Measurements from ENCODE around the gene REPS2. TPM values are rescaled to one million over a fixed set of nuclear protein-coding genes. Genes with fewer than 3 reads are reported as not detected.

The REPS2 gene
- total and polyA plus RNA-seq, 2 experiments from 2014 or later, result 1.2 to 4.4 TPM

DNA sequence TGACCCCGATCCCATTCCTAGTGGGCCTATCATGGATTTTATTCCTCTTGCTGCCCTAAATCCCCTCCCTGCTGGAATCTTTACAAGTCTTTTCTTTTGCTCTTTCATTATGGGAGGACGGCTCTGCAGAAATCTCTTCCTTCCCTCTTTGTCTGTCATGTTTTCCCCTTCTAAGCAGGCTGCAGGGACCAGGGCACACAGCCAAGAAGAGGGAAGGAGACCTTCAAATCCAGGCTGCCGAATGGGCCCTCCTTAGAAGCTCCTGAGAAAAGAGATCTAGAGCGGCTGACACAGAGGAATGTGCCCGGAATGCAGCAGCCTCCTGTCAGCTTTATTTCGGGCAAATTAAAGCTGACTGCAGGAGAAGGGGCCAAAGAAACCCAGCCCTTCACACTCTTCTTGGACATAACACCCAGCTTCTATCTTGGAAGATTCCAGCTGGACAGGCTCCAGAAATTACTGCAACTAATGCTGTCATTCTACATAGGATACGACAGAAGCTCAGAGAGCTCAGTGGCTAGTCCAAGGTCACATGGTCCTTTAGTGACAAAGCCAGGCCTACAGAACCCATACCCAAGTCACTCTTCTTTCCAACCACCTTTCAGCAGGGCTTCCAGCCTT lies 240.8 kb downstream of the REPS2 start:
- TF ChIP-seq, protein P1, sequence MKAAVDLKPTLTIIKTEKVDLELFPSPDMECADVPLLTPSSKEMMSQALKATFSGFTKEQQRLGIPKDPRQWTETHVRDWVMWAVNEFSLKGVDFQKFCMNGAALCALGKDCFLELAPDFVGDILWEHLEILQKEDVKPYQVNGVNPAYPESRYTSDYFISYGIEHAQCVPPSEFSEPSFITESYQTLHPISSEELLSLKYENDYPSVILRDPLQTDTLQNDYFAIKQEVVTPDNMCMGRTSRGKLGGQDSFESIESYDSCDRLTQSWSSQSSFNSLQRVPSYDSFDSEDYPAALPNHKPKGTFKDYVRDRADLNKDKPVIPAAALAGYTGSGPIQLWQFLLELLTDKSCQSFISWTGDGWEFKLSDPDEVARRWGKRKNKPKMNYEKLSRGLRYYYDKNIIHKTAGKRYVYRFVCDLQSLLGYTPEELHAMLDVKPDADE (IDR thresholded peaks at IDR 0.05), result no peak
- TF ChIP-seq NANOG (IDR thresholded peaks at IDR 0.05; ENCODE audit: borderline replicate concordance) (no peak), STAT1 (IDR thresholded peaks at IDR 0.05; ENCODE audit: unreplicated experiment) (no peak), ZNF331 (CRISPR knock-in tag; IDR thresholded peaks at IDR 0.05; ENCODE audit: low read depth) (no peak), EZH2phosphoT487 (IDR thresholded peaks at IDR 0.05; ENCODE audit: unreplicated experiment) (no peak), POLR2AphosphoS5 (IDR thresholded peaks at IDR 0.05; ENCODE audit: low read depth) (no peak), JUNB (IDR thresholded peaks at IDR 0.05; ENCODE audit: unreplicated experiment) (no peak), CREB1 (CRISPR knock-in tag; IDR thresholded peaks at IDR 0.05; ENCODE audit: low read depth) (no peak), EZH2 (IDR thresholded peaks at IDR 0.05; ENCODE audit: low read depth, unreplicated experiment) (no peak), ZNF114 (CRISPR knock-in tag; IDR thresholded peaks at IDR 0.05) (no peak)
- TF ChIP-seq, protein P2, sequence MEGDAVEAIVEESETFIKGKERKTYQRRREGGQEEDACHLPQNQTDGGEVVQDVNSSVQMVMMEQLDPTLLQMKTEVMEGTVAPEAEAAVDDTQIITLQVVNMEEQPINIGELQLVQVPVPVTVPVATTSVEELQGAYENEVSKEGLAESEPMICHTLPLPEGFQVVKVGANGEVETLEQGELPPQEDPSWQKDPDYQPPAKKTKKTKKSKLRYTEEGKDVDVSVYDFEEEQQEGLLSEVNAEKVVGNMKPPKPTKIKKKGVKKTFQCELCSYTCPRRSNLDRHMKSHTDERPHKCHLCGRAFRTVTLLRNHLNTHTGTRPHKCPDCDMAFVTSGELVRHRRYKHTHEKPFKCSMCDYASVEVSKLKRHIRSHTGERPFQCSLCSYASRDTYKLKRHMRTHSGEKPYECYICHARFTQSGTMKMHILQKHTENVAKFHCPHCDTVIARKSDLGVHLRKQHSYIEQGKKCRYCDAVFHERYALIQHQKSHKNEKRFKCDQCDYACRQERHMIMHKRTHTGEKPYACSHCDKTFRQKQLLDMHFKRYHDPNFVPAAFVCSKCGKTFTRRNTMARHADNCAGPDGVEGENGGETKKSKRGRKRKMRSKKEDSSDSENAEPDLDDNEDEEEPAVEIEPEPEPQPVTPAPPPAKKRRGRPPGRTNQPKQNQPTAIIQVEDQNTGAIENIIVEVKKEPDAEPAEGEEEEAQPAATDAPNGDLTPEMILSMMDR (conservative IDR thresholded peaks at IDR 0.05; ENCODE audit: low read depth in 2 of 2), result no peak
- TF ChIP-seq, protein P3, sequence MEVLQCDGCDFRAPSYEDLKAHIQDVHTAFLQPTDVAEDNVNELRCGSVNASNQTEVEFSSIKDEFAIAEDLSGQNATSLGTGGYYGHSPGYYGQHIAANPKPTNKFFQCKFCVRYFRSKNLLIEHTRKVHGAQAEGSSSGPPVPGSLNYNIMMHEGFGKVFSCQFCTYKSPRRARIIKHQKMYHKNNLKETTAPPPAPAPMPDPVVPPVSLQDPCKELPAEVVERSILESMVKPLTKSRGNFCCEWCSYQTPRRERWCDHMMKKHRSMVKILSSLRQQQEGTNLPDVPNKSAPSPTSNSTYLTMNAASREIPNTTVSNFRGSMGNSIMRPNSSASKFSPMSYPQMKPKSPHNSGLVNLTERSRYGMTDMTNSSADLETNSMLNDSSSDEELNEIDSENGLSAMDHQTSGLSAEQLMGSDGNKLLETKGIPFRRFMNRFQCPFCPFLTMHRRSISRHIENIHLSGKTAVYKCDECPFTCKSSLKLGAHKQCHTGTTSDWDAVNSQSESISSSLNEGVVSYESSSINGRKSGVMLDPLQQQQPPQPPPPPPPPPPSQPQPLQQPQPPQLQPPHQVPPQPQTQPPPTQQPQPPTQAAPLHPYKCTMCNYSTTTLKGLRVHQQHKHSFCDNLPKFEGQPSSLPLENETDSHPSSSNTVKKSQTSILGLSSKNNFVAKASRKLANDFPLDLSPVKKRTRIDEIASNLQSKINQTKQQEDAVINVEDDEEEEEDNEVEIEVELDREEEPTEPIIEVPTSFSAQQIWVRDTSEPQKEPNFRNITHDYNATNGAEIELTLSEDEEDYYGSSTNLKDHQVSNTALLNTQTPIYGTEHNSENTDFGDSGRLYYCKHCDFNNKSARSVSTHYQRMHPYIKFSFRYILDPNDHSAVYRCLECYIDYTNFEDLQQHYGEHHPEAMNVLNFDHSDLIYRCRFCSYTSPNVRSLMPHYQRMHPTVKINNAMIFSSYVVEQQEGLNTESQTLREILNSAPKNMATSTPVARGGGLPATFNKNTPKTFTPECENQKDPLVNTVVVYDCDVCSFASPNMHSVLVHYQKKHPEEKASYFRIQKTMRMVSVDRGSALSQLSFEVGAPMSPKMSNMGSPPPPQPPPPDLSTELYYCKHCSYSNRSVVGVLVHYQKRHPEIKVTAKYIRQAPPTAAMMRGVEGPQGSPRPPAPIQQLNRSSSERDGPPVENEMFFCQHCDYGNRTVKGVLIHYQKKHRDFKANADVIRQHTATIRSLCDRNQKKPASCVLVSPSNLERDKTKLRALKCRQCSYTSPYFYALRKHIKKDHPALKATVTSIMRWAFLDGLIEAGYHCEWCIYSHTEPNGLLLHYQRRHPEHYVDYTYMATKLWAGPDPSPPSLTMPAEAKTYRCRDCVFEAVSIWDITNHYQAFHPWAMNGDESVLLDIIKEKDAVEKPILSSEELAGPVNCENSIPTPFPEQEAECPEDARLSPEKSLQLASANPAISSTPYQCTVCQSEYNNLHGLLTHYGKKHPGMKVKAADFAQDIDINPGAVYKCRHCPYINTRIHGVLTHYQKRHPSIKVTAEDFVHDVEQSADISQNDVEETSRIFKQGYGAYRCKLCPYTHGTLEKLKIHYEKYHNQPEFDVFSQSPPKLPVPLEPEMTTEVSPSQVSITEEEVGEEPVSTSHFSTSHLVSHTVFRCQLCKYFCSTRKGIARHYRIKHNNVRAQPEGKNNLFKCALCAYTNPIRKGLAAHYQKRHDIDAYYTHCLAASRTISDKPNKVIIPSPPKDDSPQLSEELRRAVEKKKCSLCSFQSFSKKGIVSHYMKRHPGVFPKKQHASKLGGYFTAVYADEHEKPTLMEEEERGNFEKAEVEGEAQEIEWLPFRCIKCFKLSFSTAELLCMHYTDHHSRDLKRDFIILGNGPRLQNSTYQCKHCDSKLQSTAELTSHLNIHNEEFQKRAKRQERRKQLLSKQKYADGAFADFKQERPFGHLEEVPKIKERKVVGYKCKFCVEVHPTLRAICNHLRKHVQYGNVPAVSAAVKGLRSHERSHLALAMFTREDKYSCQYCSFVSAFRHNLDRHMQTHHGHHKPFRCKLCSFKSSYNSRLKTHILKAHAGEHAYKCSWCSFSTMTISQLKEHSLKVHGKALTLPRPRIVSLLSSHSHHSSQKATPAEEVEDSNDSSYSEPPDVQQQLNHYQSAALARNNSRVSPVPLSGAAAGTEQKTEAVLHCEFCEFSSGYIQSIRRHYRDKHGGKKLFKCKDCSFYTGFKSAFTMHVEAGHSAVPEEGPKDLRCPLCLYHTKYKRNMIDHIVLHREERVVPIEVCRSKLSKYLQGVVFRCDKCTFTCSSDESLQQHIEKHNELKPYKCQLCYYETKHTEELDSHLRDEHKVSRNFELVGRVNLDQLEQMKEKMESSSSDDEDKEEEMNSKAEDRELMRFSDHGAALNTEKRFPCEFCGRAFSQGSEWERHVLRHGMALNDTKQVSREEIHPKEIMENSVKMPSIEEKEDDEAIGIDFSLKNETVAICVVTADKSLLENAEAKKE (CRISPR knock-in tag; IDR thresholded peaks at IDR 0.05), result no peak
- TF ChIP-seq, protein P4, sequence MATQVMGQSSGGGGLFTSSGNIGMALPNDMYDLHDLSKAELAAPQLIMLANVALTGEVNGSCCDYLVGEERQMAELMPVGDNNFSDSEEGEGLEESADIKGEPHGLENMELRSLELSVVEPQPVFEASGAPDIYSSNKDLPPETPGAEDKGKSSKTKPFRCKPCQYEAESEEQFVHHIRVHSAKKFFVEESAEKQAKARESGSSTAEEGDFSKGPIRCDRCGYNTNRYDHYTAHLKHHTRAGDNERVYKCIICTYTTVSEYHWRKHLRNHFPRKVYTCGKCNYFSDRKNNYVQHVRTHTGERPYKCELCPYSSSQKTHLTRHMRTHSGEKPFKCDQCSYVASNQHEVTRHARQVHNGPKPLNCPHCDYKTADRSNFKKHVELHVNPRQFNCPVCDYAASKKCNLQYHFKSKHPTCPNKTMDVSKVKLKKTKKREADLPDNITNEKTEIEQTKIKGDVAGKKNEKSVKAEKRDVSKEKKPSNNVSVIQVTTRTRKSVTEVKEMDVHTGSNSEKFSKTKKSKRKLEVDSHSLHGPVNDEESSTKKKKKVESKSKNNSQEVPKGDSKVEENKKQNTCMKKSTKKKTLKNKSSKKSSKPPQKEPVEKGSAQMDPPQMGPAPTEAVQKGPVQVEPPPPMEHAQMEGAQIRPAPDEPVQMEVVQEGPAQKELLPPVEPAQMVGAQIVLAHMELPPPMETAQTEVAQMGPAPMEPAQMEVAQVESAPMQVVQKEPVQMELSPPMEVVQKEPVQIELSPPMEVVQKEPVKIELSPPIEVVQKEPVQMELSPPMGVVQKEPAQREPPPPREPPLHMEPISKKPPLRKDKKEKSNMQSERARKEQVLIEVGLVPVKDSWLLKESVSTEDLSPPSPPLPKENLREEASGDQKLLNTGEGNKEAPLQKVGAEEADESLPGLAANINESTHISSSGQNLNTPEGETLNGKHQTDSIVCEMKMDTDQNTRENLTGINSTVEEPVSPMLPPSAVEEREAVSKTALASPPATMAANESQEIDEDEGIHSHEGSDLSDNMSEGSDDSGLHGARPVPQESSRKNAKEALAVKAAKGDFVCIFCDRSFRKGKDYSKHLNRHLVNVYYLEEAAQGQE (IDR thresholded peaks at IDR 0.05; ENCODE audit: unreplicated experiment), result no peak
- no peaks in the 10 kb centered on the region for H3K36me3 Mint-ChIP-seq (ENCODE audit: low read depth)
- H3K4me3 Mint-ChIP-seq, result no peak overlapping the region
- H3K27ac Mint-ChIP-seq, result no peak overlapping the region
- no peaks in the 10 kb centered on the region for H3K27me3 ChIP-seq (ENCODE audit: insufficient read depth)
- DNase-seq (ENCODE audit: low spot score) (peak; percentile 1), ATAC-seq (no peak)
- peaks cover 5% of the 10 kb centered on the region; the same call in 1 of the 3 replicates for H3K4me1 Mint-ChIP-seq
- H3K4me2 ChIP-seq, result no peak overlapping the region
- no peaks in the 10 kb centered on the region for H4K20me1 ChIP-seq (replicated peaks; ENCODE audit: insufficient read depth)
- H3K4me1 ChIP-seq (ENCODE audit: insufficient read depth), result no peaks in the 10 kb centered on the region
- H3K9me3 Mint-ChIP-seq, result peaks cover 4% of the 10 kb centered on the region; the same call in 1 of the 3 replicates
- H3K27ac ChIP-seq (ENCODE audit: low read depth), result no peak overlapping the region
- no peaks in the 10 kb centered on the region for H3K9me2 ChIP-seq (ENCODE audit: insufficient read depth)
- no peak overlapping the region for H2AFZ ChIP-seq
- H3K36me3 ChIP-seq (ENCODE audit: insufficient read depth), result no peaks in the 10 kb centered on the region
- H3F3A ChIP-seq (replicated peaks; ENCODE audit: low read depth), result no peaks in the 10 kb centered on the region
- H3K27me3 Mint-ChIP-seq (ENCODE audit: insufficient read depth, low read depth, poor library complexity), result no peaks in the 10 kb centered on the region
- H3K4me3 ChIP-seq, result no peak overlapping the region
- no peaks in the 10 kb centered on the region for H3K79me2 ChIP-seq (replicated peaks; ENCODE audit: insufficient read depth)

Data from GM23338 (cell line).